HEK293 (cell line): ENCODE measurements around the gene OSBP2.

Source experiments
- CTCF ChIA-PET: fragments of 350-600 bp; formaldehyde crosslinking; extraction: SDS; loops from one replicate; lab custom pipeline; 2021; ENCODE audit warnings: antibody characterized with exemption; lab: Yijun Ruan, JAX
- POLR2A ChIA-PET: fragments of 300-600 bp; formaldehyde crosslinking; extraction: SDS; loops from one replicate; lab custom pipeline; 2020; ENCODE audit warnings: antibody characterized with exemption, inconsistent platforms; lab: Yijun Ruan, JAX
- H3K27ac ChIP-seq: fragments of 200-500 bp; sonication (Bioruptor generic); 2 replicates; pipeline ENCODE4 v1.5.1; 2014; ENCODE audit warnings: low read depth, low read length, control low read depth, inconsistent platforms; ENCODE audit errors: extremely low read depth
- H3K36me3 ChIP-seq, 2 experiments: fragments of 200-500 bp in 1 of 2; sonication (Bioruptor generic) in 1 of 2; 1 replicate in 1 of 2; 2 replicates in 1 of 2; pipeline ENCODE4 v1.5.1; 2014 to 2017; ENCODE audit warnings: inconsistent platforms in 2 of 2, low read length in 2 of 2; ENCODE audit not compliant: control insufficient read depth in 2 of 2, insufficient read depth in 1 of 2
- H3K4me1 ChIP-seq: fragments of 200-500 bp; sonication (Bioruptor generic); 2 replicates; pipeline ENCODE4 v1.5.1; 2014; ENCODE audit warnings: mild to moderate bottlenecking, low read length, inconsistent platforms; ENCODE audit not compliant: control insufficient read depth, insufficient read depth
- H3K4me3 ChIP-seq: 2 replicates; pipeline ENCODE4 v1.5.1; 2011; ENCODE audit warnings: low read depth, mild to moderate bottlenecking, control low read depth, low read length, moderate library complexity
- H3K9me3 ChIP-seq: fragments of 200-500 bp; sonication (Bioruptor generic); 2 replicates; pipeline ENCODE4 v1.5.1; 2014; ENCODE audit warnings: low read depth, low read length, inconsistent platforms; ENCODE audit not compliant: control insufficient read depth, insufficient read depth
- KLF7 ChIP-seq: fragments of 450-650 bp; formaldehyde crosslinking; IDR thresholded peaks from 2 replicates; pipeline ENCODE4 v1.5.1; 2016; ENCODE audit warnings: missing biosample characterization, missing genetic modification characterization, borderline replicate concordance
- MZF1 ChIP-seq: fragments of 450-650 bp; formaldehyde crosslinking; IDR thresholded peaks from 2 replicates; pipeline ENCODE4 v1.5.1; 2017; ENCODE audit warnings: missing biosample characterization, missing genetic modification characterization, borderline replicate concordance
- REPIN1 ChIP-seq: fragments of 450-650 bp; formaldehyde crosslinking; IDR thresholded peaks from 2 replicates; pipeline ENCODE4 v1.5.1; 2017; ENCODE audit warnings: missing biosample characterization, missing genetic modification characterization, low read depth
- SP7 ChIP-seq: fragments of 450-650 bp; formaldehyde crosslinking; IDR thresholded peaks from 2 replicates; pipeline ENCODE4 v1.5.1; 2016; ENCODE audit warnings: missing biosample characterization, missing genetic modification characterization
- ZBTB8A ChIP-seq: fragments of 450-650 bp; formaldehyde crosslinking; IDR thresholded peaks from 2 replicates; pipeline ENCODE4 v1.5.1; 2016; ENCODE audit warnings: missing biosample characterization, missing genetic modification characterization
- ZNF132 ChIP-seq: fragments of 450-650 bp; formaldehyde crosslinking; IDR thresholded peaks from 2 replicates; pipeline ENCODE4 v1.5.1; 2017; ENCODE audit warnings: missing biosample characterization, missing genetic modification characterization, borderline replicate concordance
- ZNF2 ChIP-seq: fragments of 450-650 bp; formaldehyde crosslinking; IDR thresholded peaks from 2 replicates; pipeline ENCODE4 v1.5.1; 2016; ENCODE audit warnings: missing biosample characterization, missing genetic modification characterization
- ZNF202 ChIP-seq: fragments of 450-650 bp; formaldehyde crosslinking; IDR thresholded peaks from 2 replicates; pipeline ENCODE4 v1.5.1; 2016; ENCODE audit warnings: missing biosample characterization, missing genetic modification characterization, borderline replicate concordance
- ZNF501 ChIP-seq: fragments of 450-650 bp; formaldehyde crosslinking; IDR thresholded peaks from 2 replicates; pipeline ENCODE4 v1.5.1; 2016; ENCODE audit warnings: missing biosample characterization, missing genetic modification characterization
- ZNF514 ChIP-seq: fragments of 450-650 bp; formaldehyde crosslinking; IDR thresholded peaks from 2 replicates; pipeline ENCODE4 v1.5.1; 2016; ENCODE audit warnings: missing biosample characterization, missing genetic modification characterization
- ZNF521 ChIP-seq: fragments of 450-650 bp; formaldehyde crosslinking; IDR thresholded peaks from 2 replicates; pipeline ENCODE4 v1.5.1; 2017; ENCODE audit warnings: missing biosample characterization, mild to moderate bottlenecking, missing genetic modification characterization
- ZNF610 ChIP-seq: fragments of 450-650 bp; formaldehyde crosslinking; IDR thresholded peaks from 2 replicates; pipeline ENCODE4 v1.5.1; 2016; ENCODE audit warnings: missing biosample characterization, missing genetic modification characterization, borderline replicate concordance
- ZNF621 ChIP-seq: fragments of 450-650 bp; formaldehyde crosslinking; IDR thresholded peaks from 2 replicates; pipeline ENCODE4 v1.5.1; 2017; ENCODE audit warnings: missing biosample characterization, missing genetic modification characterization
- ZNF658 ChIP-seq: fragments of 450-650 bp; formaldehyde crosslinking; IDR thresholded peaks from 2 replicates; pipeline ENCODE4; 2016; ENCODE audit warnings: missing biosample characterization, missing genetic modification characterization
- ZNF785 ChIP-seq: fragments of 450-650 bp; formaldehyde crosslinking; IDR thresholded peaks from 2 replicates; pipeline ENCODE4 v1.5.1; 2016; ENCODE audit warnings: missing biosample characterization, missing genetic modification characterization
- TF ChIP-seq, protein P1 (sequence below): fragments of 450-650 bp; formaldehyde crosslinking; conservative IDR thresholded peaks from 2 replicates; pipeline ENCODE4 v1.5.1; 2016; ENCODE audit warnings: low read depth, missing biosample characterization, missing genetic modification characterization
- TF ChIP-seq, protein P2 (sequence below): fragments of 450-650 bp; formaldehyde crosslinking; IDR thresholded peaks from 2 replicates; pipeline ENCODE4 v1.5.1; 2016; ENCODE audit warnings: missing biosample characterization, missing genetic modification characterization, borderline replicate concordance
- TF ChIP-seq, protein P3 (sequence below): fragments of 450-650 bp; formaldehyde crosslinking; IDR thresholded peaks from 2 replicates; pipeline ENCODE4 v1.5.1; 2016; ENCODE audit warnings: missing biosample characterization, missing genetic modification characterization, low read depth

OSBP2 gene

DNA sequence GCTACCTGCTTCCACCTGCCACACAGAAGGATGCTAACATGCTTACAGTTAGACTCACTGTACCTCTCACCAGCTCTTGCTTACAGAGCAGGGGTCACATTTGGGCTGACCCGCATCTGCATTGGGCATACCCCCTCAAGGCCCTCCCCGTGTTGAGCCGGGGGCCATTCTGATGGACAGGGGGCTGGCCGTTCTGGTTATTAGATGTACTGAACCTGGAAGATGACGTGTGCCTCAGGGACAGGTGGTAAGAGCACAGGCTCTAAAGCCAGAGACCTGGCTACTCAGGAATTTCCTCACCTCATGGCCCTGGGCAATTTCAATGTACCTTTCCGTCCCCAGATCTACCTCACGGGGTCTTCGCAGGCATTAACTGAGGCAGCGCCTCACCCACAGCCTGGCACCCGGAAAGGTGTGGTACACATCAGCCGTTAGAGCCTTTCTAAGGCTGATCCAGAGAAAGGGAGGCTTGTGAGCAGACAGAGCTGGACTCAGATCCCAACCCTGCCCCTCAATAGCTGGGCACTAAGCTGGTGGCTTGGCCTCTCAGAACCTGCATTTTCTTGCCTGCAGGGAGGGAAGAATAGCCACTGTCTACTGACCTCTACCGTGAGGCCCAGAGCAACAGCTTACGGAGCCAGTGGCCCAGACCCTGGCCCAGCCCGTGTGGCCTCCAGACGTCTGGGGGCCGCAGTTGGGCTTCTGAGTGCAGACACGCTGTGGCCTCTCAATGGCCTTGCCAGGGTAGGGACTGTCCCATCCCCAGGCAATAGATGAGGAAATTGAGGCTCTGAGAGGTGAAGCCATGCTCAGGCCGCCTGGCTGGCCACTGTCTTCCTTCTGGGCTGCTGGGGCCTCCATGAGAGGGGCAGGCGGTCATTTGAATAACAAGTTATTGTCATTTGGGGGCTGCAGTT lies 173.3 kb downstream of the OSBP2 start:
- CTCF ChIA-PET: no interaction called here
- Histone ChIP-seq H3K4me3 (no peak overlapping the region), H3K36me3 (peaks cover 0 to 5% of the 10 kb centered on the region in 2 experiments; a peak in 1 of 3 replicates), H3K27ac (no peak overlapping the region)
- TF ChIP-seq SP7 (tag by site-specific recombination) (no peak), MZF1 (tag by site-specific recombination) (no peak), ZNF521 (tag by site-specific recombination) (no peak), ZNF2 (tag by site-specific recombination) (no peak), ZNF621 (tag by site-specific recombination) (no peak), ZNF132 (tag by site-specific recombination) (no peak), KLF7 (no peak), ZNF202 (tag by site-specific recombination) (no peak), ZBTB8A (tag by site-specific recombination) (no peak), ZNF514 (tag by site-specific recombination) (no peak), ZNF610 (tag by site-specific recombination) (no peak), REPIN1 (tag by site-specific recombination) (no peak), ZNF658 (tag by site-specific recombination) (no peak), ZNF501 (tag by site-specific recombination) (no peak), ZNF785 (tag by site-specific recombination) (no peak)
- TF ChIP-seq, protein P1, sequence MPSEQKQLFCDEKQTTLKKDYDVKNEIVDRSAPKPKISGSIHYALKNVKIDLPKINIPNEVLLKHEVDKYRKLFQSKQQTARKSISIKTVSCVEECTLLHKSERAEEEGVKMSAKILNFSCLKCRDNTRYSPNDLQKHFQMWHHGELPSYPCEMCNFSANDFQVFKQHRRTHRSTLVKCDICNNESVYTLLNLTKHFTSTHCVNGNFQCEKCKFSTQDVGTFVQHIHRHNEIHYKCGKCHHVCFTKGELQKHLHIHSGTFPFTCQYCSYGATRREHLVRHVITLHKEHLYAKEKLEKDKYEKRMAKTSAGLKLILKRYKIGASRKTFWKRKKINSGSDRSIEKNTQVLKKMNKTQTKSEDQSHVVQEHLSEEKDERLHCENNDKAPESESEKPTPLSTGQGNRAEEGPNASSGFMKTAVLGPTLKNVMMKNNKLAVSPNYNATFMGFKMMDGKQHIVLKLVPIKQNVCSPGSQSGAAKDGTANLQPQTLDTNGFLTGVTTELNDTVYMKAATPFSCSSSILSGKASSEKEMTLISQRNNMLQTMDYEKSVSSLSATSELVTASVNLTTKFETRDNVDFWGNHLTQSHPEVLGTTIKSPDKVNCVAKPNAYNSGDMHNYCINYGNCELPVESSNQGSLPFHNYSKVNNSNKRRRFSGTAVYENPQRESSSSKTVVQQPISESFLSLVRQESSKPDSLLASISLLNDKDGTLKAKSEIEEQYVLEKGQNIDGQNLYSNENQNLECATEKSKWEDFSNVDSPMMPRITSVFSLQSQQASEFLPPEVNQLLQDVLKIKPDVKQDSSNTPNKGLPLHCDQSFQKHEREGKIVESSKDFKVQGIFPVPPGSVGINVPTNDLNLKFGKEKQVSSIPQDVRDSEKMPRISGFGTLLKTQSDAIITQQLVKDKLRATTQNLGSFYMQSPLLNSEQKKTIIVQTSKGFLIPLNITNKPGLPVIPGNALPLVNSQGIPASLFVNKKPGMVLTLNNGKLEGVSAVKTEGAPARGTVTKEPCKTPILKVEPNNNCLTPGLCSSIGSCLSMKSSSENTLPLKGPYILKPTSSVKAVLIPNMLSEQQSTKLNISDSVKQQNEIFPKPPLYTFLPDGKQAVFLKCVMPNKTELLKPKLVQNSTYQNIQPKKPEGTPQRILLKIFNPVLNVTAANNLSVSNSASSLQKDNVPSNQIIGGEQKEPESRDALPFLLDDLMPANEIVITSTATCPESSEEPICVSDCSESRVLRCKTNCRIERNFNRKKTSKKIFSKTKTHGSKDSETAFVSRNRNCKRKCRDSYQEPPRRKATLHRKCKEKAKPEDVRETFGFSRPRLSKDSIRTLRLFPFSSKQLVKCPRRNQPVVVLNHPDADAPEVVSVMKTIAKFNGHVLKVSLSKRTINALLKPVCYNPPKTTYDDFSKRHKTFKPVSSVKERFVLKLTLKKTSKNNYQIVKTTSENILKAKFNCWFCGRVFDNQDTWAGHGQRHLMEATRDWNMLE: no peak
- TF ChIP-seq, protein P2, sequence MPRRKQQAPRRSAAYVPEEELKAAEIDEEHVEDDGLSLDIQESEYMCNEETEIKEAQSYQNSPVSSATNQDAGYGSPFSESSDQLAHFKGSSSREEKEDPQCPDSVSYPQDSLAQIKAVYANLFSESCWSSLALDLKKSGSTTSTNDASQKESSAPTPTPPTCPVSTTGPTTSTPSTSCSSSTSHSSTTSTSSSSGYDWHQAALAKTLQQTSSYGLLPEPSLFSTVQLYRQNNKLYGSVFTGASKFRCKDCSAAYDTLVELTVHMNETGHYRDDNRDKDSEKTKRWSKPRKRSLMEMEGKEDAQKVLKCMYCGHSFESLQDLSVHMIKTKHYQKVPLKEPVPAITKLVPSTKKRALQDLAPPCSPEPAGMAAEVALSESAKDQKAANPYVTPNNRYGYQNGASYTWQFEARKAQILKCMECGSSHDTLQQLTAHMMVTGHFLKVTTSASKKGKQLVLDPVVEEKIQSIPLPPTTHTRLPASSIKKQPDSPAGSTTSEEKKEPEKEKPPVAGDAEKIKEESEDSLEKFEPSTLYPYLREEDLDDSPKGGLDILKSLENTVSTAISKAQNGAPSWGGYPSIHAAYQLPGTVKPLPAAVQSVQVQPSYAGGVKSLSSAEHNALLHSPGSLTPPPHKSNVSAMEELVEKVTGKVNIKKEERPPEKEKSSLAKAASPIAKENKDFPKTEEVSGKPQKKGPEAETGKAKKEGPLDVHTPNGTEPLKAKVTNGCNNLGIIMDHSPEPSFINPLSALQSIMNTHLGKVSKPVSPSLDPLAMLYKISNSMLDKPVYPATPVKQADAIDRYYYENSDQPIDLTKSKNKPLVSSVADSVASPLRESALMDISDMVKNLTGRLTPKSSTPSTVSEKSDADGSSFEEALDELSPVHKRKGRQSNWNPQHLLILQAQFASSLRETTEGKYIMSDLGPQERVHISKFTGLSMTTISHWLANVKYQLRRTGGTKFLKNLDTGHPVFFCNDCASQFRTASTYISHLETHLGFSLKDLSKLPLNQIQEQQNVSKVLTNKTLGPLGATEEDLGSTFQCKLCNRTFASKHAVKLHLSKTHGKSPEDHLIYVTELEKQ (tag by site-specific recombination): no peak
- TF ChIP-seq, protein P3, sequence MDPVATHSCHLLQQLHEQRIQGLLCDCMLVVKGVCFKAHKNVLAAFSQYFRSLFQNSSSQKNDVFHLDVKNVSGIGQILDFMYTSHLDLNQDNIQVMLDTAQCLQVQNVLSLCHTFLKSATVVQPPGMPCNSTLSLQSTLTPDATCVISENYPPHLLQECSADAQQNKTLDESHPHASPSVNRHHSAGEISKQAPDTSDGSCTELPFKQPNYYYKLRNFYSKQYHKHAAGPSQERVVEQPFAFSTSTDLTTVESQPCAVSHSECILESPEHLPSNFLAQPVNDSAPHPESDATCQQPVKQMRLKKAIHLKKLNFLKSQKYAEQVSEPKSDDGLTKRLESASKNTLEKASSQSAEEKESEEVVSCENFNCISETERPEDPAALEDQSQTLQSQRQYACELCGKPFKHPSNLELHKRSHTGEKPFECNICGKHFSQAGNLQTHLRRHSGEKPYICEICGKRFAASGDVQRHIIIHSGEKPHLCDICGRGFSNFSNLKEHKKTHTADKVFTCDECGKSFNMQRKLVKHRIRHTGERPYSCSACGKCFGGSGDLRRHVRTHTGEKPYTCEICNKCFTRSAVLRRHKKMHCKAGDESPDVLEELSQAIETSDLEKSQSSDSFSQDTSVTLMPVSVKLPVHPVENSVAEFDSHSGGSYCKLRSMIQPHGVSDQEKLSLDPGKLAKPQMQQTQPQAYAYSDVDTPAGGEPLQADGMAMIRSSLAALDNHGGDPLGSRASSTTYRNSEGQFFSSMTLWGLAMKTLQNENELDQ (tag by site-specific recombination): no peak
- TF ChIP-seq, all 188 proteins: peak for 0
- Histone ChIP-seq H3K9me3 (no peaks in the 10 kb centered on the region), H3K4me1 (no peaks in the 10 kb centered on the region)
- POLR2A ChIA-PET: no interaction called here
